Suppressor macrophage treated with lipopolysaccharide for 4 hours (primary cell): ENCODE results near the gene ZCWPW2.

ENCODE experiments used
- DNase-seq: peaks from one replicate; pipeline ENCODE4 v3.0.0-alpha.2; 2020

ZCWPW2 gene

DNA sequence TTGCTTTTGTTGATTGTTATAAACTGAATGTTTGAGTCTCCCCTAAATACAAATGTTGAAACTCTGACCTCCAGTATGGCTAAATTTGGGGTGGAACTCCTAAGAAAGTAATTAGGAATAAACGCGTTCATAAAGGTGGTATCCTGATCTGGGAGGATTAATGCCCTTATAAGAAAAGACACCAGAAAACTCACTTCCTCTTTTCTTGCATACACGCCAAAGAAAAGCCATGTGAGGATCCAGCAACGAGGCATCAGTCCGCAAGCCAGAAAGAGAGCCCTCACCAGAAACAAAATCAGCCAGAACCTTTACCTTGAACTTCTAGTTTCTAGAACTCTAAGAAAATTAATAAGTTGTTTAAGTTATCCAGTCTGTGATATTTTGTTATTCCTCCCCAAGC is 37.5 kb downstream of the ZCWPW2 start:
- DNase-seq, result no peak

DNA sequence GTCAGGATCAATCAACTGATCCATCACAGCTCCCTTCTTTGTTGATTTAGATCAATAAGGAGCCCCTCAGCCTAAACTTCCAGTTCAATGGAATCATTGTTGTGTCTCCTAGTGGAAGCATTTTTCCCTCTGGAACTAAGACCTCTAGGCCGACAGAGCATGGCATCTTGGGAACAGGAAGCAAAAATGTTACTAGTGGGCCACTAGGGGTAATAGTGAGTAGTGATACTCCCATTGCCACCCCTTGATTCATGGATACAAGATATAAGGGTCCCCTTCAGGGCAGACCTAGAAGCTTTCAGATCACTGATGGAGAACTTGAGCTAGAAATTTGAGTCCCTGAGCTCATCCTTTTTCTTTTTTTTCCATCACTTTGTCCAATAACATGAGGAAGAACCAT is 40.5 kb downstream of the ZCWPW2 start:
- no peak for DNase-seq

DNA sequence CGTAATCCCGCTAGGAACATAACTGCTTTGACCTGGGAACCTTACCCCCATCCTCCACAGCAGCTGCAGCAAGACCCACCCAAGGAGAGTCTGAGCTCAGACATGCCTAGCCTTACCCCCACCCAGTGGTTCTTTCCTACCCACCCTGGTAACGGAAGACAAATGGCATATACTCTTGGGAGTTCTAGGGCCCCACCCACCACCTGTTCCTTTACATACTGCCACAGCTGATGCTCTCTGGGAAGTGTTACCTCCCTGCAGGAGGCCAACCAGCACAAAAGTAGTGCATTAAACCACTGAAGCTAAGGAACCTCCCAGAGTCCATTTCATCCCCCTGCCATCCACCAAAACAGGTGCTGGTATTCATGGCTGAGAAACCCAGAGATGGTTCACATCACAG is 50.7 kb downstream of the ZCWPW2 start:
- DNase-seq, result no peak

DNA sequence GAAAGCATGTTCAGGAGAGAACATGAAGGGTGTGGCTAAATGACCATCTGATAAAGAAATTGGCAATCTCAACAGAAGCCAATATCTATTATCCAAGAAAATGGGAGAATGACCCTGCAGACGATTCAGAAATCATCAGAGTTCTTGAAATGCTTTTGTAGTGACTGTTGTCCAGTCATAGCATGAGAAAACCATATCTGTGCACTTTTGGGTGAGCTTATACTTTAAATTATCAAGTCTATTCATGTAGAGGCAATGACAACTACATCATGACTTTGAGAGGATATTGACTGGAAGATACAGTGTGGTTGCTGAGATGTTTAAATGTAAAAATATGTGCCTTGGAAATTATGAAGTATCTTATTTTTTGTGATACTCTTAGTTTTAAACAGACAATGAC is 57.7 kb downstream of the ZCWPW2 start:
- no peak for DNase-seq

DNA sequence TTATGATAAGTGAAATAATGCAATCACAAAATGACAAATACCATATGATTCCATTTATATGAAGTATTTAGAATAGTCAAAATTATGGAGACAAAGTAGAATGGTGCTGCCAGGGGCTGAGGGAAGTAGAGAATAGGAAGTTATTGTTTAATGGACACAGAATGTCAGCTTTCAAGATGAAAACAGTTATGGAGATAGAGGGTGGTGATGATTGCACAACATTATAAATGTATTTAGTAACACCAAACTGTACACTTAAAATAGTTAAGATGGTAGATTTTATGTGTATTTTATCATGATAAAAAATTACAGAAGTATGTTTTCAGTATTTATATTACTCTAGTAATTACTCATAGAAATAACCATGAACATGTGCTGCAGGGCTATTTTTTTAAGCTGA is 100.9 kb downstream of the ZCWPW2 start:
- DNase-seq, result no peak

DNA sequence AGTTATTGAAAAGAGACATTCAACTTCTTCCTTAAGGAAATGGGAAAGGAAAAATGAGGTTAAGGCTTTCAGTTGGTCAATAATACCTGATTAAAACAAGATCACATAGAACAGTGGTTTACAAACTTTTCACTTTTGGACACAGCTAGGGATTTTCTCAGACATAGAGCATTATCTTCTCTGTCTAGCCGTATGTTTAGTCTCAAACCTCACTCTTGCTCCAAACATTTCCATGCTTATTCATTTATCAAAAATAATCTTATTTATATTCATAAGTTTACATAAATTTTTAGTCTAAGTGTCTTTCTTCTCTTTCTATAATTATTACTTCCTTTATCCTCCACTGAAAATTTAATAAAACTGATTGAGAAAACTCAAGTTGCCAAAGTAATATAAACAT is 114.3 kb downstream of the ZCWPW2 start:
- DNase-seq, result no peak

DNA sequence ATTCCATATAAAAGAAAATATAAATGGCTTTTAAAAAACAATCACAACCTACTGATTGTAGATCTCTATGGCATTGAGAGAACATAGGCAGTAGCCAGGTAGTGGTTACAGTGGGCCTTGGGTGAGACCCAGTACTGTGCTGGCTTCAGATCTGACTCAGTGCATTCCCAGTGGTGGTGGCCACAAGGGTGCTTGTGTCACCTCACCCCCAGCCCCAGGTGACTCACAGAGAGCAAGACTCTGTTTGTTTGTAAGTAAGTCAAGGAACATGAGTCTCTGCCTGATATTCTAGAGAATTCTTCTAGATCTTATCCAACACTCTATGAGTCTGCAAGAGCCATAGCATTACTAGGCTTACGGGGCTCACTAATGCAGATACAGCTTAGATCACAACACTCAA is 118.9 kb downstream of the ZCWPW2 start:
- DNase-seq, result no peak

DNA sequence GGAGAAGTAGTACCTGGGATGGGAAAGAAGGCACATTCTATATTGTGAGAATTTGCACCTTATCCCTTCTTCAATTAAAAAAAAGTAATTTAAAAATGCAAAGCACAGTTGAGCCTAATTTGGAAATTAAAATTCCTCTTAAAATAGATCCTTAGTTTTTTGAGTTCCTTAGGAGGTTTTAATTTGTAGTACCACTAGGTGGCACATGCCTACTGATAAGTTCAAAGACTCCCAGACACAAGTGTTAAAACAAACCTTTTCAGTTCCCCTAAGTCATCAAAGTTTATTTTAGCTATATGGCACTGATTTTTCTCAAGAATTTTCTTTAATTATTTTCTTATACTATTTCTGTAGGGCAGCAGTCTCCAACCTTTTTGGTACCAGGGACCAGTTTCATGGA is 127.7 kb downstream of the ZCWPW2 start:
- DNase-seq, result peak; percentile 26

DNA sequence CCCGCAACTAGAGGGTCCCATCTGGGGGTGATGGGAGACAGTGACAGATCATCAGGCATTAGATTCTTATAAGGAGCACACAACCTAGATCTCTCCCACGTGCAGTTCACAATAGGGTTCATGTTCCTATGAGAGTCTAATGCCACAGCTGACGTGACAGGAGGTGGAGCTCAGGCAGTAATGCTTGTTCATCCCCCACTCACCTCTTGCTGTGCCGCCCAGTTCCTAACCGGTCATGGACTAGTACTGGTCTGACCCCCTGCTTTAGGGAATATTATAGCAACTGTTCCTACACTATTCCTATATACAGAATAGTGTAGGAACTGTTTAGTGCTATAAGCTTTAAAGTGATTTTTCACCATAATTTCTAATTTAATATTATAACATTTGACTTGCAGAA is 128.2 kb downstream of the ZCWPW2 start:
- DNase-seq, result no peak

DNA sequence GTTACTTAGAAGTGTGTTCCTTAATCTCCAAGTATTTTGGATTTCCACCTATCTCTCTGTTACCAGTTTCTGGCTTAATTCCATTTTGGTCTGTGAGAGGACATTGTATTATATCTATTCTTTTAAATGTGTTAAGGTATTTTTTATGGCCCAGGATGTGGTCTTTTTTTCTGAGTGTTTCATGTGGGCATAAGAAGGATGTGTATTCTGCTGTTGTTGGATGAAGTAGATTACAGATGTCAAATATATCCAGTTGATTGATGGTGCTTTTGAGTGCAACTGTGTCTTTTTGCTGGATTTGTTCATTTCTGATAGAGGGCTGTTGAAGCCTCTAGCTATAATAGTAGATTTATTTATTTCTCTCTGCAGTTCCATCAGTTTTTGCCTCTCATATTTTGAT is 136.6 kb downstream of the ZCWPW2 start:
- no peak for DNase-seq

DNA sequence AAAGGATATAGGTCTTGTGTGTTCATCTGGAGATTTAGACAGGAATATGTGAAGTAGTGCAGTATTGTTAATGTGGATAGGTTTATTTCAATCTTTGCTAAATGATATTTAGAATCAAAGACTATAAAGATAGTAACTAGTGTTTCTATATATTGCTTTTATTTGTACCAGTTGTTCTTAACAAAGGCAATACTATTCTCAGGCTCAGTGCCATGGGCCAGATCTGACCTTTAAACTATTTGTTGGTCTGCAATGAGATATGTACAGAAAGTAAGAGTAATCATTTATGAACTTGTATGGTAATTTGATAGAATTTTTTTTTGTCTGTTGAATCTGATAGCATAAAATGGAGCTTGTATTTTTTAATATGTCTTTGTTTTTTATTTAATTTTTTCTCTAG is 146.8 kb downstream of the ZCWPW2 start:
- no peak for DNase-seq

DNA sequence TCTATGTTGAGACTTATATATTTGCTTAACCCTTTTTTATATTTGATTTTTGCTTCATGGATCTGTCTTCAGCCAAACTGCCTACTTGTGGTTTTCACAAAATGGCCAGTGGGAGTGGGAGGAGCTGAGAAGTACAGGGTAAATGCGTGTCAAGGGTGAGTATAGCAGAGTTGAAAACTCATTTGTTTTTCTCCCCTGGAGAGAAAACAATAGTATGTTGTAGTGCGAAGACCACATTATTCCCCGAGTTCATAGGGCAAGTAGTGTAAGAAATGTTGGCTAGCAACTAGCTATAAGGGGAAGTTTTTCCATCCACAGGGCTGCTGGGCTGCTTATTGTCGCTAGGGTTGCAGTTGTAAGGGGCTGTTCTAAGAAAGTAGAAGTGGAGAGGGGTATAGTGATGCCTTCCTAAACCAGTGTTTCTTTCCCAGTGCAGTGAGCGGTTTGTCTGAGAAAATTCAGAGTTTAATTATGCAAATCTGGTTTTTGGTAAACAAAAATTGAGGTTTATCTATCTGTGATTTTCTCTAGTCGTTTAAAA is 153.9 kb downstream of the ZCWPW2 start:
- DNase-seq, result no peak

DNA sequence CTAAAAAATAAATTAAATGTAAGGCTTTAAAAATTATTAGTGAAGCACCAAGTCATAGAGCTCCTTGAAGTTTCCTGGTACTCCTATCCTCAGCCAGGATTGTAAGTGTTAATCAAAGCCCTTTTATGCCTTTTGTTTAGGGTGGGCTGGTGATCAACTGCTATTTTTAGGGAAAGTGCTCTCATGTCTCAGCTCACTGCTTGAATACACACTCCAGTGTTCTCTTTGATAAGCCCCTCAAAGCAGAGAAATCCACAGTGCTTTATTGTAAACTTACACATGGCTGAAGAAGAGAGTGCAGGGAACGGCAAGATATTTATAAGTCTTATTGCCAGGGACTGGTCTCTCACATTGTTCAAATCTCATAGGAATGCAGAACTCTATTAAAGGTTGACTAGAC is 156.5 kb downstream of the ZCWPW2 start:
- no peak for DNase-seq

DNA sequence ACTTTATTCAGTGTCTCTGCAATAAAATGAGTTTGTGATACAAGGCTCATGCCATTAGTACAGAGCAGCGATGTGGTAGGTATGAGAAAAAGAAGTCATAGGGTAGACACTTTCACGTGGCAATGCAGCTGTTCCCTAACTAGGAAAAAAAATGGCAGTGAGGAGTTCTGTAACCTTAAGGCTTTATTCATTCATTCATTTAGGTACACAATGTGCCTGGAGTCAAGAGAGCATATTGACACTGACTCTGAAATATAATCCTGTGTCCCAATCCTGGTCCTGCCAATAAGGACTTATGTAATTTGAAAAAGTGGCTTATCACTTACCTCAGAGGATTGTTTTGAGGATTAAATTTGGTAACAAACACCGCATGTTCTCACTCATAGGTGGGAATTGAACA is 173.1 kb downstream of the ZCWPW2 start:
- no peak for DNase-seq

DNA sequence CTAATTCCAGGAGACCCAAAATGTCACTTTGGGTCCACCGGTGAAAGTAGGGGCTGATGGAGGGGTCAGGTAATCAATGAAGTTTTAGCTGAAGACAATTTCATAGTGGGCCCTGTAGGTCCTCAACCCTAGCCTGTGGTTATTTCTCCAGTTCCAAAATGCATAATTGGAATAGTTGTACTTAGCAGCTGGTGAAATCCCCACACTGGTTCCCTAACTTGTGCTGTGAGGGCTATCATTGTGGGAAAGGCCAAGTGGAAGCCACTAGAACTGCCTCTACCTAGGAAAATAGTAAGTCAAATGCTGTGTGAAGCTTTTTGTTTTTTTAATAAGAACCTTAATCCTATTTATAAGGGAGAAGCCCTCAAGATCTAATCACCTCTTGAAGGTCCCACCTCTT is 193.8 kb downstream of the ZCWPW2 start:
- no peak for DNase-seq

DNA sequence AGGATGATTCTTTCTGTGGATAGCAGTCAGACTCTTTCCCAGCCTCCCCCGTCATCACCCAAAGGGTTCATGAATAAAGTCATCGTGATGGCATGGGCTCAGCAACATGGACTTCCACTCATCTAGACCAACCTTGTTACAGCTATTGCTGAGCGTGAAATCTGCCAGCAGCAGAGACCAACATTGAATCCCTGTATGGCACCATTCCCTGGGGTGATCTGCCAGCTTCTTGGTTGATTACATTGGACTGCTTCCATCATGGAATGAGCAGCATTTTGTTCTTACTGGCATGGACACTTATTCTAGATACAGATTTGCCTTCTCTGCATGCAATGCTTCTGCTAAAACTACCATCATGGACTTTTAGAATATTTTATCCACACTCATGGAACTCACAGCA is 195.7 kb downstream of the ZCWPW2 start:
- no peak for DNase-seq

DNA sequence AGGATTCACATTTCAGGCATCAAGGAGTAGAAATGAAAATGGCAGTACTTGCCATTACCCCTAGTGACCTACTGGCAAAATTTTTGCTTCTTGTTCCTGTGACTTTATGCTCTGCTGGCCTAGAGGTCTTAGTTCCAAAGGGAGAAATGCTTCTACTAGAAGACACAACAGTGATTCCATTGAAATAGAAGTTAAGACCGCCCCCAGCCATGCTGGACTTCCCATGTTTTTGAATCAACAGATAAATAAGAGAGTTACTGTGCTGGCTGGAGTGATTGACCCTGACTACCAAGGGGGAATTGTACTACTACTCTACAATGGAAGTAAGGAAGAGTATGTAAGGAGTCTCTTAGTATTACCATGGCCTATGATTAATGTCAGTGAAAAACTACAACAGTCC is 196.3 kb downstream of the ZCWPW2 start:
- DNase-seq, result no peak

DNA sequence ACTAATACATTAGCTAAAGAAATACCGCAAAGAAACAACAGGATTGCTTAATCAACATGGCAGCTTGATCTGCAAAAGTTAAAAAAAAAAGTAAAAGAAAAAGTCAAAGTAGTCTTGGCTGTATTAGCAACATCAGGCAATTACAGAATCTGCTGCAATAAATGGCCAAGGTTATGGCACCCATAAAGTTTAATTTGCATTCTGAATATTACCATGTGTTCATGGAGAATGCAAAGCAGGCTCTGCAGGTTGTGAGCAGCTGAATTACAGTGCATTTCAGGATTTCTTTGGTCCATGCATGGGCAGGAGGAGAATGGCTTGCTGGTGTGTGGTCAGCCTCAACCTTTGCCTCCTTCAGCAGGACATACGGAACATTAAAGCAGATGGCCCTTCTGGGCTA is 199.2 kb downstream of the ZCWPW2 start:
- DNase-seq, result no peak

DNA sequence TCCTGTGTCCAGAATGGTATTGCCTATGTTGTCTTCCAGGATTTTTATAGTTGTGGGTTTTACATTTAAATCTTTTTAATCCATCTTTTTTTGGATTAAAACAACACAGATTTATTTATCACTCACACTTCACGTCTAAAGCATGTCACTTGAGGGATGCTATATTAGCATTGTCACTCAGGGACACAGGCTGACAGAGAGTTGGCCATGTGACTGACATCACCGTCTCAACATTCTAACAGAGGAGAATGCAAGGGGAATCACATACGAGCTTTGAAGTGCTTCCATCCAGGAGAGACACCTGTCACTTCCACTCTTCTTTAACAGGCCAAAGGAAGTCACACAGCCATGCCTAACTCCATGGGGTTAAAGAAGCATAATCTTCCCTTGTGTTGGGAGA is 204.7 kb downstream of the ZCWPW2 start:
- no peak for DNase-seq

DNA sequence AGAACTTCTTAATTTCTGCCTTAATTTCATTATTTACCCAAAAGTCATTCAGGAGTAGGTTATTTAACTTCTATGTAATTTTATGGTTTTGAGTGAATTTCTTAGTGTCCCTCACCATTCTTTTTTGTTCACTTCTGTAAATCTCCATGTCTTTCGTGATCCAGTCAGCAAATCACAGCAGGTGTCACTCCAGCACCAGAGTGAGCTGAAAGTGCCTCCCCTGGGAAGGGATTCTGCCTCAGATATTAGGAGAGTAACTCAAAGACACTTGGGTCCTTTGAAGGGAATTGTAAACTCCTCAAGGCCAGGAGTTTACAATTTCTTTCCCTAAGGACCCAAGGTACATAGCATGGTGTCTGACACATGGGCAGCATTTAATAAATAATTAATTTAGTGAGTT is 207.7 kb downstream of the ZCWPW2 start:
- DNase-seq, result no peak

DNA sequence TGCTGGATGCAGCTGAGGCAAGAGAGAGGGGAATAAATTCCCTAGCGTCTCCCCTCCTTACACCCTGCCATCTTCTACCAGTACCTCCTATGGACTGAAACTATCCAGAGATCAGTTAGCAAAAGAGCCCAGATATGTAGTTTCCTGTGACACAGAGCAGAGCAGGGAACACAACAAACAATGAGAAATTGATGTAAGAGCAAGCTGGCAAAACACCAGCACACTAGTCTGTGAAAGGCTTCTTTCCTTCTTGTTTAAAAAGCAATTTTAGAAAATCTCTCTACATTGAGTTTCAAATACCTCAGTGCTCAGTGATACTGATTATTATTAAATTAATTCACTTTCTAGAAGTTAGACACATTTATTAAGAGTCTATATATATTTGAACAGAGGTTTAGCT is 215.7 kb downstream of the ZCWPW2 start:
- no peak for DNase-seq

DNA sequence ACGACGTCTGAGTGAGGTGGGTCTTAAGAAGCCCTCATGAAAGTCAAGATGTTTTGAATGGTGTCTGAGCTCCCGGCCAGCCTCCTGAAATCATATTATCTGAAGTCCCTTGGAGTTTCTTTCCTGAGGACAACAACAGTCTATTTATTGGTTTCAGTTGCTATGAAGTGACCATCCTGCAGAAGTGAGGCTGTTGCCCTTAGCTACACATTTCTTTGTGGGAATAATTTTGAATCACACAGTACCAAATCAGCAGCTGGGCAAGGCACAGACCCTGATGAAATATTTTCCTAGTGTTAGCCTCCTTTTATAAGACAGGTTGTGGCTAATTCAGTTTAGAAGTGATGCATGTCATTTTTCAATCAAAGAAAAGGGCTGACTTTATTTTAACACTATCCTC is 220.8 kb downstream of the ZCWPW2 start:
- DNase-seq, result no peak

DNA sequence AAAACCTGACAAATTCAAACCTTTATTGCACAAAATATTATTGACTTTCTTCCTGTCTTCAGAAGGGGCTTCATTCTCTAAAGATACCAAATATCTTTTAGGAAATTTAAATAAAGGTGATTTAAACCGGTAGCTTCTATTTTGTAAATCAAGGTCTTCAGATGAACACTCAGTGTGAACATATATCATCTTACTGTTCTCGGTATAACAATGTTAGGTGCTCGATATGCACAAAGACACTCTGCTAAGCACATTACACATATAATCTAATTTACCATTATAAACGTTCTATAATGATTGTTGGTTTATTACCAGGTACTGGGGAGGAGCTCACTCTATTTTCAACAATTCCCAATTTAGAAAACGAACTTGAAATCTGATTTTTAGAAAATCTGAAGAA is 225.5 kb downstream of the ZCWPW2 start:
- no peak for DNase-seq

DNA sequence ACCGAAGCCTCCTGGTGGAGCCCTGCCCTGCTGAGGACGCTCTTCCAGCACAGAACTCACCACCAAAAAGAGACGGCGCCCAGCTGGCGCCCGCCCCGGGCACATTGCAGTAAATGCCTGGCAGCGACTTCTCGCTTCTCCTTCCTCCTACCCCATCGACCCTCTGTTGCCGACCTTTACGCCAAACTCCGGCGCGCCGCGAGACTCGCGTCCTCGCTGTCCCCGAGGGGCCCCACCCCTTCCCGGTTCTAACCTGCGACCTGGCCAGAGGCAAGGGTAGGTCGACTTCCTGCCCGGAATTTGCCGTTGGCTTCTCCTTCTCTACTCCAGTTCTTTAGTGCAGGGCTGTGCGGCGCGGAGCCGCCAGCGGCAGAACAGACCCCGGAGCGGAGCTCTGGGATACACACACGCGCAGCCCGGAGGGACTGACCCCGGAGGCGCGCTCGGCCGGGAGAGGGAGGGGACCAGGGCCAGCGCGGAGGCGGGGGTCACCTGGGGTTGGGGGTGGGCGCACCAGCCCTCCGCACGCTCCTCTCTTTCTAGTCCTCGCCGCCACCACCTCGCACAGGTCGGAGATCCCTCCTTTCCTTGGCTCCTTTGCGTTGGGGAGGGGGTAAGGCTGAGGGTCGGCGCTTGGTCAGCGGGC is 226.7 kb downstream of the ZCWPW2 start:
- DNase-seq, result no peak
